A549 treated with ZK216348 at 1 μM for 4 hours (cell line): ENCODE data around the gene CYGB. TPM values are rescaled to one million over a fixed set of nuclear protein-coding genes. Genes with fewer than 3 reads are reported as not detected.

Experiments
- total RNA-seq: library from RNA; stranded (reverse); fragments of 200-300 nt; extraction: Qiagen RNA extraction; gene quantifications from 5 replicates; pipeline ENCODE4 v1.2.3, GENCODE V29; 2022; ENCODE audit warnings: low read depth

The CYGB gene
- total RNA-seq = 0.81 to 1.4 TPM (median 1.1 TPM) in 5 replicates

GRCh38 chr17:76537578-76538280 is at the start of gene CYGB:
Gene CYGB (minus strand): TSS chr17:76537709. CDS start chr17:76537542, 167 bp downstream.

GRCh38 chr17:76585649-76586593 is 48.4 kb upstream of the CYGB start, which contains the start of gene ST6GALNAC2:
Gene ST6GALNAC2 (minus strand): TSS chr17:76585860. CDS start chr17:76585808, 52 bp downstream.

DNA sequence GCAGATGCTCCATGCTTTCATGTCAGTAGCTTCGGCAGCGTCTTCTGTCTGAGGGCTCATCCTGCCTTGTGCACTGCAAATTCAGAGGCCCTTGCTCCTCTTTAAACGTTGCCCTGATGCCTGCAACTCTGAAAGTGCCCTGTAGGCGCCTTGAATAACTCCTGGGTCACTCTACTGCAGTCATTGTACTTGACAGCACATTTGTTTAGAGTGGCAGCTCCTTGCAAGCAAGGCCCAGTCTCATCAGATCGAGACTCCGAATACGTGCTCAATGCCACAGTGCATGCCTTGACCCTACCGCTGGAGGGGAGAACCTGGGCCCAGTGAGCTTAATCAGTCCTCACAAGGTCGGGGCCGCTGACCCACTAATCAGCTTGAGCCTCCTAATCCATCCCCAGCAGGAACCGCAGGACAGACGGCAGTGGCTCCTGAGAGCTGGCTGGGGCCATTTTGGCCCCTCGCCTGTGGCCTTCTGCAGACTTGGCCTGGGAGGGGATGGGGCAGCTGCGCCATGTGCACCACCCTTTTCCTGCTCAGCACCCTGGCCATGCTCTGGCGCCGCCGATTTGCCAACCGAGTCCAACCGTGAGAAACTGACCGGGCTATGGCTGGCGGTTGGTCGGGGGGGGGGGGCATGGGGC is 2.2 kb upstream of the CYGB start, which contains the start of gene PRCD:
TSS of gene PRCD (plus strand) at position 414 of the 641 bp plus-strand sequence. CDS start at position 512, 98 bp downstream.

DNA sequence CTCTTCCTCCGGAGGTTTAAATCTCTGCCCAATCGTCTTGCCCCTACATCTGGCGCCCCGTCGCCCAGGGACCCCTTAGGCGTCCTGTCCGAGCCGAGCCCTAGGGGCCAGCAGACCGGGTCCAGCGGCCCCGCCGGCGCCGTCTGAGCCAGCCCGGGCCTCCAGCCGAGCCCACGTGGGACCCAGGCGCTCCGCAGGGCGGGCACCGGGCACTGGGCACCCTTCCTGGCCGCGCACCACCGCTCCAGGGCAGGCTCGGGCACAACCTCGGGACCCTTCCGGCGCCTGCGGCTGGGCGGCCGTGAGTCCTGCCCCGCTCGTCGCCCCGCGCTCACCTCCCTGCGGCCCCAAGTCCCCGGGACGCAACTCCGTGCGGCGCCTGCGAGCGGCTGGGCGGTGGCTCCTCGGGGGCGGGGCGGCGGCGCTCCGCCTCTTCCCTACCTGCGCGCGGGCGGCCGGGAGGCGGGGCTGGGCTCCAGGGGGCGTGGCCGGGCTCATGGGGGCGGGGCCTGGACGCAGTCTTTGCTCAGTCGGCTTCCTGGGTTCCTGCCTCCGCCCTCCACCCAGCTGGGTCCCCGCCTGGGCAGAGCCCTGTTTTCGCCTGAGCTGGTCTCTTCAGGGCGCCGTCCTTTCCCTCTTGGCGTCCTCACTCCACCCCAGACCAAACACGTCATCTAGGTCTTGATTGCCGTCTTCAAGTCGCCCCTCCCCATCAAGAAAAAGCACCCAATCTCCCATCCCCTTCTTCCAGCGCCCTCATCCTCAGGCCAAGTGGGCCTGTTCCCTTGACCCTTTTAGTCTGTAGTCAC is 36.3 kb downstream of the CYGB start, which contains the start of gene RHBDF2:
TSS of gene RHBDF2 (minus strand) at position 406 of the 809 bp plus-strand sequence. CDS start 19,899 bp downstream, outside the sequence.

Other genes with a start within 250 kb of the CYGB start
- 0.31 to 1.5 TPM (median 1.4 TPM) in 5 replicates for gene QRICH2, start 229.4 kb downstream of the CYGB start, total RNA-seq
- 54.1 to 68.2 TPM (median 61.5 TPM) in 5 replicates for gene PRPSAP1, start 183.8 kb downstream of the CYGB start, total RNA-seq
- 31.3 to 55.5 TPM (median 45.6 TPM) in 5 replicates for gene SPHK1, start 153.1 kb downstream of the CYGB start, total RNA-seq
- gene UBE2O, start 84.6 kb downstream of the CYGB start, total RNA-seq = 20.6 to 35.0 TPM (median 33.9 TPM) in 5 replicates
- gene AANAT, start 70.1 kb downstream of the CYGB start, total RNA-seq = 0.29 to 0.51 TPM (median 0.37 TPM) in 4 of 5 replicates, not detected in the other
- gene RHBDF2, start 36.3 kb downstream of the CYGB start, total RNA-seq = 38.4 to 72.8 TPM (median 67.5 TPM) in 5 replicates
- gene PRCD, start 2.3 kb upstream of the CYGB start, total RNA-seq = not detected in 5 replicates
- gene ST6GALNAC2, start 48.2 kb upstream of the CYGB start, total RNA-seq = 0.21 to 0.98 TPM (median 0.60 TPM) in 5 replicates
- gene ST6GALNAC1, start 106.0 kb upstream of the CYGB start, total RNA-seq = 0.27 to 0.60 TPM in 2 of 5 replicates, not detected in the others
- gene MXRA7, start 173.3 kb upstream of the CYGB start, total RNA-seq = 55.2 to 98.1 TPM (median 62.8 TPM) in 5 replicates
- 77.4 to 84.0 TPM (median 81.2 TPM) in 5 replicates for gene JMJD6, start 188.9 kb upstream of the CYGB start, total RNA-seq
- gene METTL23, start 189.1 kb upstream of the CYGB start, total RNA-seq = 55.9 to 69.1 TPM (median 60.4 TPM) in 5 replicates
- gene SRSF2, start 199.6 kb upstream of the CYGB start, total RNA-seq = 368 to 476 TPM (median 454 TPM) in 5 replicates
- gene MFSD11, start 200.4 kb upstream of the CYGB start, total RNA-seq = 19.9 to 21.8 TPM (median 21.0 TPM) in 5 replicates